Measurements from ENCODE around the gene HGFAC. TPM values are rescaled to one million over a fixed set of nuclear protein-coding genes. Genes with fewer than 3 reads are reported as not detected.

The HGFAC gene
- total RNA-seq, 1 experiment from 2014 or later, result 0.20 TPM

DNA sequence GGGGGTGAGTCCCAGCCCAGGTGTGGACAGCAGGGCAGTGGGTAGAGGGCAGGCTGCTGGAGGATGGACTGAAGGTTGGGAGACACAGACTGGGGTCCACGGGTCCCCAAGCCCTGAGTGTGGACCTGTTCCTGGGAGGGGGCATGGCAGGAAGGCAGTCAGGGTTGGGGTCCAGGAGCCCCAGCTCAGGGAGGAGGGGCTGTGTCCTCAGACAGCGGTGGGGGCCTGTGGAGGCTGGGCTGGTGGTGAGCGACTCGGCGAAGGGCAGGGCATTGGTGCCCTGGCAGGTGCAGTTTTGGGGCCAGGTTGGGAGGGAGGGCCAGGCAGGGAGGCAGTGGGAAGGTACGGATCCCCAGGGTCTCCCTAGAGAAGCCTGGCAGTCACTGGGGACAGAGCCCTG, 55.3 kb downstream of the HGFAC start (continued):
- TF ChIP-seq CBFB (CRISPR knock-in tag; IDR thresholded peaks at IDR 0.05; ENCODE audit: low read depth), result no peak
- TF ChIP-seq ZNF232 (CRISPR knock-in tag; IDR thresholded peaks at IDR 0.05), result no peak

GRCh38 chr4:3497523-3498389, 56.0 kb downstream of the HGFAC start:
- Mint-ChIP-seq H3K36me3 (no peaks in the 10 kb centered on the region), H3K27ac (no peak overlapping the region), H3K27me3 (ENCODE audit: low read depth) (peaks cover 54% of the 10 kb centered on the region), H3K9me3 (no peaks in the 10 kb centered on the region), H3K4me3 (no peak overlapping the region), H3K4me1 (no peaks in the 10 kb centered on the region)
- no peak for TF ChIP-seq HMGXB4 (CRISPR knock-in tag; IDR thresholded peaks at IDR 0.05)
- TF ChIP-seq JUN (CRISPR knock-in tag; IDR thresholded peaks at IDR 0.05), result no peak
- TF ChIP-seq ZNF281 (CRISPR knock-in tag; IDR thresholded peaks at IDR 0.05), result no peak
- no peak for TF ChIP-seq ZNF121 (CRISPR knock-in tag; IDR thresholded peaks at IDR 0.05)
- TF ChIP-seq, protein P1, sequence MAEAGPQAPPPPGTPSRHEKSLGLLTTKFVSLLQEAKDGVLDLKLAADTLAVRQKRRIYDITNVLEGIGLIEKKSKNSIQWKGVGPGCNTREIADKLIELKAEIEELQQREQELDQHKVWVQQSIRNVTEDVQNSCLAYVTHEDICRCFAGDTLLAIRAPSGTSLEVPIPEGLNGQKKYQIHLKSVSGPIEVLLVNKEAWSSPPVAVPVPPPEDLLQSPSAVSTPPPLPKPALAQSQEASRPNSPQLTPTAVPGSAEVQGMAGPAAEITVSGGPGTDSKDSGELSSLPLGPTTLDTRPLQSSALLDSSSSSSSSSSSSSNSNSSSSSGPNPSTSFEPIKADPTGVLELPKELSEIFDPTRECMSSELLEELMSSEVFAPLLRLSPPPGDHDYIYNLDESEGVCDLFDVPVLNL (CRISPR knock-in tag; IDR thresholded peaks at IDR 0.05; ENCODE audit: borderline replicate concordance, low read depth), result no peak
- TF ChIP-seq, protein P2, sequence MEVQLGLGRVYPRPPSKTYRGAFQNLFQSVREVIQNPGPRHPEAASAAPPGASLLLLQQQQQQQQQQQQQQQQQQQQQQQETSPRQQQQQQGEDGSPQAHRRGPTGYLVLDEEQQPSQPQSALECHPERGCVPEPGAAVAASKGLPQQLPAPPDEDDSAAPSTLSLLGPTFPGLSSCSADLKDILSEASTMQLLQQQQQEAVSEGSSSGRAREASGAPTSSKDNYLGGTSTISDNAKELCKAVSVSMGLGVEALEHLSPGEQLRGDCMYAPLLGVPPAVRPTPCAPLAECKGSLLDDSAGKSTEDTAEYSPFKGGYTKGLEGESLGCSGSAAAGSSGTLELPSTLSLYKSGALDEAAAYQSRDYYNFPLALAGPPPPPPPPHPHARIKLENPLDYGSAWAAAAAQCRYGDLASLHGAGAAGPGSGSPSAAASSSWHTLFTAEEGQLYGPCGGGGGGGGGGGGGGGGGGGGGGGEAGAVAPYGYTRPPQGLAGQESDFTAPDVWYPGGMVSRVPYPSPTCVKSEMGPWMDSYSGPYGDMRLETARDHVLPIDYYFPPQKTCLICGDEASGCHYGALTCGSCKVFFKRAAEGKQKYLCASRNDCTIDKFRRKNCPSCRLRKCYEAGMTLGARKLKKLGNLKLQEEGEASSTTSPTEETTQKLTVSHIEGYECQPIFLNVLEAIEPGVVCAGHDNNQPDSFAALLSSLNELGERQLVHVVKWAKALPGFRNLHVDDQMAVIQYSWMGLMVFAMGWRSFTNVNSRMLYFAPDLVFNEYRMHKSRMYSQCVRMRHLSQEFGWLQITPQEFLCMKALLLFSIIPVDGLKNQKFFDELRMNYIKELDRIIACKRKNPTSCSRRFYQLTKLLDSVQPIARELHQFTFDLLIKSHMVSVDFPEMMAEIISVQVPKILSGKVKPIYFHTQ (CRISPR knock-in tag; IDR thresholded peaks at IDR 0.05), result no peak
- TF ChIP-seq ZNF317 (CRISPR knock-in tag; IDR thresholded peaks at IDR 0.05; ENCODE audit: borderline replicate concordance, low read depth), result no peak
- no peak for TF ChIP-seq FOXJ3 (CRISPR knock-in tag; IDR thresholded peaks at IDR 0.05; ENCODE audit: borderline replicate concordance)
- no peak for TF ChIP-seq ZNF263 (CRISPR knock-in tag; IDR thresholded peaks at IDR 0.05; ENCODE audit: low read depth)
- TF ChIP-seq NFE2L1 (CRISPR knock-in tag; IDR thresholded peaks at IDR 0.05), result no peak
- TF ChIP-seq, protein P3, sequence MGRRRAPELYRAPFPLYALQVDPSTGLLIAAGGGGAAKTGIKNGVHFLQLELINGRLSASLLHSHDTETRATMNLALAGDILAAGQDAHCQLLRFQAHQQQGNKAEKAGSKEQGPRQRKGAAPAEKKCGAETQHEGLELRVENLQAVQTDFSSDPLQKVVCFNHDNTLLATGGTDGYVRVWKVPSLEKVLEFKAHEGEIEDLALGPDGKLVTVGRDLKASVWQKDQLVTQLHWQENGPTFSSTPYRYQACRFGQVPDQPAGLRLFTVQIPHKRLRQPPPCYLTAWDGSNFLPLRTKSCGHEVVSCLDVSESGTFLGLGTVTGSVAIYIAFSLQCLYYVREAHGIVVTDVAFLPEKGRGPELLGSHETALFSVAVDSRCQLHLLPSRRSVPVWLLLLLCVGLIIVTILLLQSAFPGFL (CRISPR knock-in tag; IDR thresholded peaks at IDR 0.05; ENCODE audit: borderline replicate concordance), result no peak
- no peak for TF ChIP-seq RORB (CRISPR knock-in tag; IDR thresholded peaks at IDR 0.05)
- TF ChIP-seq, protein P4, sequence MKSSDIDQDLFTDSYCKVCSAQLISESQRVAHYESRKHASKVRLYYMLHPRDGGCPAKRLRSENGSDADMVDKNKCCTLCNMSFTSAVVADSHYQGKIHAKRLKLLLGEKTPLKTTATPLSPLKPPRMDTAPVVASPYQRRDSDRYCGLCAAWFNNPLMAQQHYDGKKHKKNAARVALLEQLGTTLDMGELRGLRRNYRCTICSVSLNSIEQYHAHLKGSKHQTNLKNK (CRISPR knock-in tag; IDR thresholded peaks at IDR 0.05), result no peak
- TF ChIP-seq IRF2 (CRISPR knock-in tag; IDR thresholded peaks at IDR 0.05; ENCODE audit: borderline replicate concordance, low read depth), result no peak
- no peak for TF ChIP-seq NR3C1 (CRISPR knock-in tag; conservative IDR thresholded peaks at IDR 0.05; ENCODE audit: low read depth)
- TF ChIP-seq, protein P5, sequence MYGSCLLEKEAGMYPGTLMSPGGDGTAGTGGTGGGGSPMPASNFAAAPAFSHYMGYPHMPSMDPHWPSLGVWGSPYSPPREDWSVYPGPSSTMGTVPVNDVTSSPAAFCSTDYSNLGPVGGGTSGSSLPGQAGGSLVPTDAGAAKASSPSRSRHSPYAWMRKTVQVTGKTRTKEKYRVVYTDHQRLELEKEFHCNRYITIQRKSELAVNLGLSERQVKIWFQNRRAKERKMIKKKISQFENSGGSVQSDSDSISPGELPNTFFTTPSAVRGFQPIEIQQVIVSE (CRISPR knock-in tag; IDR thresholded peaks at IDR 0.05; ENCODE audit: borderline replicate concordance), result no peak
- TF ChIP-seq, protein P6, sequence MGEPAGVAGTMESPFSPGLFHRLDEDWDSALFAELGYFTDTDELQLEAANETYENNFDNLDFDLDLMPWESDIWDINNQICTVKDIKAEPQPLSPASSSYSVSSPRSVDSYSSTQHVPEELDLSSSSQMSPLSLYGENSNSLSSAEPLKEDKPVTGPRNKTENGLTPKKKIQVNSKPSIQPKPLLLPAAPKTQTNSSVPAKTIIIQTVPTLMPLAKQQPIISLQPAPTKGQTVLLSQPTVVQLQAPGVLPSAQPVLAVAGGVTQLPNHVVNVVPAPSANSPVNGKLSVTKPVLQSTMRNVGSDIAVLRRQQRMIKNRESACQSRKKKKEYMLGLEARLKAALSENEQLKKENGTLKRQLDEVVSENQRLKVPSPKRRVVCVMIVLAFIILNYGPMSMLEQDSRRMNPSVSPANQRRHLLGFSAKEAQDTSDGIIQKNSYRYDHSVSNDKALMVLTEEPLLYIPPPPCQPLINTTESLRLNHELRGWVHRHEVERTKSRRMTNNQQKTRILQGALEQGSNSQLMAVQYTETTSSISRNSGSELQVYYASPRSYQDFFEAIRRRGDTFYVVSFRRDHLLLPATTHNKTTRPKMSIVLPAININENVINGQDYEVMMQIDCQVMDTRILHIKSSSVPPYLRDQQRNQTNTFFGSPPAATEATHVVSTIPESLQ (CRISPR knock-in tag; IDR thresholded peaks at IDR 0.05), result no peak
- no peak for TF ChIP-seq OVOL2 (CRISPR knock-in tag; IDR thresholded peaks at IDR 0.05; ENCODE audit: borderline replicate concordance)
- ATAC-seq, result no peak
- ChIA-PET POLR2A (no interaction called here), CTCF (no interaction called here)
- DNase-seq (ENCODE audit: low spot score), result no peak

All from WTC11 (cell line).